RCC 7860 (cell line): Measurements from ENCODE around the gene PLEKHA7.

Source experiments
- DNase-seq: peaks from one replicate; pipeline ENCODE4 v3.0.0-alpha.2; 2015; ENCODE audit warnings: low spot score
- FAIRE-seq: peaks from 2 replicates; lab custom pipeline; 2012; peaks lifted over from hg19 to GRCh38; lab: Jason Lieb, UNC

The PLEKHA7 gene

GRCh38 chr11:16793511-16793910, 220.7 kb downstream of the PLEKHA7 start:
- FAIRE-seq, result no peak
- DNase-seq, result no peak

DNA sequence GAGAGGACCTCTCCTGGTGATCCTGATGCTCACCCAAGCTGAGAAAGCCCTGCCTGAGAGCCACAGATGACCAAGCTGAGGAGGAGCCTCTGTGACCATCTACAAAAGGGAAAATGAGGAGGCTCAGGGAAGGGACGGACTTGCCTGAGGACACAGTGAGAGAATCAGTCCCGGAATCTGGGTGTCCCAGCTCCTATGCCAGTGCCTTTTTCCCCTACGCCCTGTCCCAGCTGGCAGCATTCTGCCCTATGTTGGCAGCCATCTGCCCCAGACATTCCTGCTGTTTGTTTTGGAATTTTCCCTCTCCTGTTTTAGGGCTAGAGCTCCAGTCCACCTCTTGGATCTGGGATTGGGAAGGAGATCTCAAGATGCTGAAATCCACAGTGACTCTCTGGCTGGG, 221.2 kb downstream of the PLEKHA7 start:
- DNase-seq (no peak), FAIRE-seq (no peak)

GRCh38 chr11:16792426-16792825, 221.8 kb downstream of the PLEKHA7 start:
- DNase-seq, result peak; percentile 4
- FAIRE-seq, result no peak

DNA sequence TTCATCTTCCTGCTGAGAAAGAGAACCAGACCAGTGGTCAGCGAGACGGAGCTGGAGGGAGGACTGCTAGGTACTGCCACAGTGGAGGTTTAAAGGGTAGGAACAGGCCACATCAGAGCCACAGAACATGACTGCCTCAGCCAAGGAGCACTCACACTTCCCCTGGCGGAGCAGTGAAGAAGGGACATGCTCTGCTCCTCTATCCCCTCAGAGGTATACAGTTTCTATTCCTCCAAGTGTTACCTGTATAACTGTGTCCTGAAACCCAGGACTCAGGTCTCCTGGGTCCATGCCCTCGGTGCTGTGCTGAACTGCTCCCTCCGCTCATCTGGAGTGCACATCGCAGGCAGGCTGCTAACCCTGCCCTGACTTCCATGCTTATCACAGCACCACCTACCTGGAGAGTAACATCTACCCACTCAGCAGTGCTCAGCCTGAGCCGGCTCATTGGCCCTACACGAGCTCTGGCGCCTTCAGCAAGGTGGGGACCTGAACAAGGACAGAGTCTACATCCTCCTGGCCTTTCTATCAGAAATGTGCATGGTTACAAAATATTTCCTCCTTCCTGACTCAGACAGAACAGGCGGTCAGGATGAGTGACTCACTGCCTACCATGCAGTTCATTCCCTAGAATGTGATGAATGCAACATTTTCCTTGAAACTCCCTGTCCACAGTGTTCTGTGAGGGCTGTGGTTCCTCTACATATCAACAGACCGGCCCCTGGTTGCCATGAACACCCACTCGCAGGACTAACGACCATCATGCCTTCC, 222.8 kb downstream of the PLEKHA7 start:
- DNase-seq, result peak; percentile 94
- FAIRE-seq, result peak; percentile 92

GRCh38 chr11:16790486-16791190, 223.6 kb downstream of the PLEKHA7 start:
- no peak for FAIRE-seq
- DNase-seq, result no peak

- no peak for FAIRE-seq
- no peak for DNase-seq
Measured at GRCh38 chr11:16789560-16790485, 224.4 kb downstream of the PLEKHA7 start.

DNA sequence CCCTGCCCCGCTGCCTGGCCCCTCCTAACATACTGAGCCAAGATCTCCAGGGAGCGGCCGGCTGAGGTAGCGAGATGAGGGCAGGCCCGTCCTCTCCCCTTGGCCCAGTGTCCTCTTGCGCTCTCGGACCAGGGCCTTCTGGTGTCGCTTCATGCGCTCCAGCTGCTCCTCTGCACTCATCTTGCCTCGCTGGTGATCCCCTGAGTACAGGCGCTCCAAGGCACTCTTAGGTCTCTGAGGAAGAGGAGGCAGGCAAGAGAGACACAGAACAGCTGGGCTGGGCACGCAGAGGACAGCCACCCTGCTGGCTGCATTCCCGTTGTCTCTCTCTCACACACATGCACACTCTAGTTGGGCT, 225.2 kb downstream of the PLEKHA7 start:
- no peak for DNase-seq
- FAIRE-seq, result no peak

GRCh38 chr11:16788141-16789062, 225.8 kb downstream of the PLEKHA7 start:
- FAIRE-seq (peak; percentile 36), DNase-seq (peak; percentile 70)

- FAIRE-seq, result no peak
- no peak for DNase-seq
Measured at GRCh38 chr11:16787035-16787742, 227.0 kb downstream of the PLEKHA7 start.

GRCh38 chr11:16786131-16786530, 228.1 kb downstream of the PLEKHA7 start:
- no peak for FAIRE-seq
- no peak for DNase-seq

DNA sequence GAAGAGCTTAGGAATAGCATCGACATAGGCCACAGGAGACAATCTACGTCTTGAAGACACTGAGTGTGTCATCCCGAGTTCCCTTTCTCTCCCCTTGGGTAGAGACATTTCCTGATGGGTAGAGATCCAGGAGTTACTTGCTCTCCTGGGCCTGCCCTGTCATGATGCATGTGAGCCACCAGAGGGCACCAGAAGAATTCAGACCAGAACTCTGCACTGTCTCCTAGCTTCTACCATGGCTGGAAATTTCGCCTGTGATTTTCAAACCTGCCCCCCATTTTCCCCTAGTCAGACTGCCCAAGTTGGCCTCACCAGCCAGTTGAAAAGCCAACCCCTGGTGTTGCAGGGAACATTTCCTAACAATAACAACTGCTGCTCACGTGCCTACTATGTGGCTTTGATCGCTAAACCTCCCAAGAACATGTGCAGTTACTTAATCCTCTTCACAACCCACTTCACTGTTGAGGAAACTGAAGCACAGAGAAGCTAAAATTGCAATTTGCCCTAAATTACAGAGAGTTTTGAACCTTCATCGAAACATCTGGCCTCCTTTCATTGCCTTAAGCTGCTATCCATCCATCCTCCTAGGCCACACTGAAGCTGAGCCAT, 228.6 kb downstream of the PLEKHA7 start:
- FAIRE-seq (no peak), DNase-seq (peak; percentile 41)

DNA sequence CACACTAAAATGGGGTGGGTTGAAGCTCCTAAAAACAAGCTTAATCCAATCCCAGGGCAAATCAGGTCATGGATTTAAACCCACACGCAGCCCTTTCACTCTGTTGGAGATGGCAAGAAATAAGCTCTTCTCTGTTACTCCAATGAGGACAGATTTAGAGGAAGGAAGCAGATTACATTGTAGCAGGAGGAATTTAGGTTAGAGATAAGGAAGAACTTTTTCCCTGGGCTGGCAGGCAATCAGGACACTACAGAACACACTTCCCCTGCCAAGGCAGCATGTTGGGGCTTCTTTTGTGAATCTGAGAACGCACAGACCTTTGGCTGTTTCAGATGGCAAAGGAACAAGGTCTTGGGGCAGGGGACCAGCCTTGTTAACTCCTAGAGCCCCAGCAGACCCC, 229.5 kb downstream of the PLEKHA7 start:
- DNase-seq, result no peak
- no peak for FAIRE-seq

- no peak for FAIRE-seq
Measured at GRCh38 chr11:16784097-16784496, 230.1 kb downstream of the PLEKHA7 start.

DNA sequence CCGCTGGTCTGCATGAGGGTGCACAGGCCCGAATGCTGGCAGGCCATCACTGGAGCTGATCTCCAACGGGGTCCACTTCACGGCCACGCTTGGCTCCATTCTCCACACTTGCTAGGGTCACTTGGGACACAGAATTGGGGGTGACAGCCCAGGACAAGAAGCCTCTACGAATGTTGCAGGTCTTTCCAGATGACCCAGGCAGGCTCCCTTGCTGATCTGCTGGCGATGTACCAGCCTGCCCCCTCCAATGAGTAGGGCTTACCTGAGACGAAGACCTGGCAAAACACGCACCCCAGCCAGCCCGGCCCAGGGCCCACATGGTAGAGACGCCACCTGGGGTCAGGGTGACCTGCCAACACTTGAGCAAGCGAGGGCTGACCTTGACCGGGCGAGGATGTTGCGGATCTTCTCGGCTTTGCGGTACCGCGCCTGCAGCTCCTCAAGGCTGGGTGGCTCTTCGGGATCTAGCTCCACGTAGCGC, 230.9 kb downstream of the PLEKHA7 start:
- DNase-seq, result no peak
- FAIRE-seq, result no peak

More at GRCh38 chr11:16784097-16784496, 230.1 kb downstream of the PLEKHA7 start:
- DNase-seq, result no peak

GRCh38 chr11:16781936-16782919, 232.0 kb downstream of the PLEKHA7 start:
- FAIRE-seq (no peak), DNase-seq (no peak)

DNA sequence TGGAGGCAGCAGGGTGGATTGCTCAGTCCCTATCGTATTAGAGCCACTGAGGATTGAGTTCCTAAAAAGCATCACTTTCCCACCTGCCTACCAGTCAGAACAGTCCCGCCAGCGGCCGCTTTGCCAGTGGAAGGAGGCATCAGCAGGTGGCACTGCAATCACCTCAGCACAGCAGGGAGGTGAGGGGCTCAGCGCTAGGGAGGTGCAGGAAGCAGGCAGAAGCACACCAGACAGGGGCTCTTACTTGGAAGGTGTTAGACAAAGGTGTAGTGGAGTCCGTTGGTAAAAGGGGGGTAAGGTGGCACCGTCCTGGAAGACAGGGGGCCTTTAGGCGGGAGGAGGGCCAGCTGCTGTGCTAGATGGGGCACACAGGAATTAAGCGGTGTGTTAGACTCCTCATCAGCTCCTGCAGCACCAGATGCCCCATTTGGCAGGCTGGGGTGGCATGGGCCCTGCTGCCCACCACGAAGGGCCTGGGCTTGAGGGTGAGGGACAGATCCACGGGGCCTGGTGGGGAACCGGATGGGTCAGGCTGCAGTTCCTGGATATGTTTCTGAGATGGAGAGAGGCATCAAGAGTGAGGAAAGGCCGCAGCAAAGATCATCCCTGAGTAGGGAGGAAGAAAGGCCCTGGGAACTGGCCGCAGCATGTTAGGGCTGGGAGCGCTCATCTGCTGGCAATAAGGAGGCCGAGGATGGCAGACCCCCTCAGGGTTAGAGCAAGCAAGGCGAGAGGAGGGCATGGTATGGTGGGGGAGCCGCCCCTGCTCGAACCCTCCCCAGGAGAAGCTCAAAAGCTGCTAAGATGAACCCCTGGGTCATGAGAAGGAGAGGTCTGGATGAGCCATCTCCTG, 233.3 kb downstream of the PLEKHA7 start:
- DNase-seq (no peak), FAIRE-seq (no peak)

DNA sequence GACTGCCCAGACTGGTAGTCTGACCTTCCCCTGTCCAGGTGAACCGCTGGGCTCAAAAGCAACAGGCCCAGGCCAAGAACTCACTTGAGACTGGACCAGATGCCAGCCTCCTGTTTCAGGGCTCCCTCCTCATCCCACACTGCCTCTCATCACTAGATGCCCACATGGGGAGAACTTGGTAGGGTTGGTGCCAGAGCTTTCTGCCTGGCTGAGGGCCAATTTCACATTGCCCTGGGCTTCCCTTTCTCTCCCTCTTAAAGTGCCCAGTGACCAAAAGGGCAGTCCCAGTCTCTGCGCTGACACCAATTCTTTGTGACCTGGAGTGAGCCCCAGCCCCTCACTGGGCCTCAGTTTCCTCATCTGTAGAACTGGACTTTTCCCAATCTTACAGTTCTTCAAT, 234.1 kb downstream of the PLEKHA7 start:
- FAIRE-seq (no peak), DNase-seq (no peak)
